NT2/D1 (cell line): ENCODE data around the gene CT55.

Experiments
- SUZ12 ChIP-seq: IDR thresholded peaks from 2 replicates; pipeline ENCODE4 v1.6.1; 2011; ENCODE audit not compliant: insufficient read length, insufficient read depth; ENCODE audit errors: extremely low read depth
- ZNF274 ChIP-seq: IDR thresholded peaks from 2 replicates; pipeline ENCODE4 v1.6.1; 2011; ENCODE audit warnings: mild to moderate bottlenecking, low read depth, low read length

DNA sequence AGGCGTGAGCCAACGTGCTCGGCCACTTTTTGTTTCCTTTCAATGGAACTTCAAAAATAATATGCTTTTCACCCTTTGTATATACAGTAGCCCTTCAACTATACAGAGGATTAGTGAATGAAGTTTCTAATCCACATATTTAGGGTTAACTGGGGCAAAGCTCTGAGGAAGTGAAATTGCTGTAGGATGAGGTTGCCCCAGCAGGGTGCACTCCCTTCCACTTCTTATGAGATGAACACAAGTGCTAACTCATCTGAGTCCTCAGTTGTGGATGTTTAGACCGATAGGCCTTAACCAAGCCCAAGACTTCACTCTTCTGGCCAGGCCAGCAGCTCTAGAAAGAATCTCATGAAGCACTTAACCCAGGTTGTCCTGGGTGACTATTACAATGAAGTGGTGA lies 29.1 kb upstream of the CT55 start:
- no peak for TF ChIP-seq SUZ12
- TF ChIP-seq ZNF274, result no peak
